Left lobe of liver (tissue), 1 donor: ENCODE results near the gene UBE2D1. TPM values are rescaled to one million over a fixed set of nuclear protein-coding genes. Genes with fewer than 3 reads are reported as not detected.

Source experiments
- total RNA-seq: library from RNA; stranded (reverse); gene quantifications from one replicate; pipeline ENCODE4 v1.2.1, GENCODE V29; 2021
- donor health status: DM: no; HTN: yes; CAD: no.

Gene UBE2D1
- total RNA-seq, 1 donor from 2014 or later = 2.2 TPM

Other genes starting within 250 kb of the UBE2D1 start
- 2.8 TPM for gene IPMK, start 67.1 kb upstream of the UBE2D1 start, total RNA-seq
- gene CISD1, start 65.8 kb upstream of the UBE2D1 start, total RNA-seq = 26.9 TPM
- gene TFAM, start 50.4 kb downstream of the UBE2D1 start, total RNA-seq = 17.2 TPM
- gene BICC1, start 177.9 kb downstream of the UBE2D1 start, total RNA-seq = 1.6 TPM